Caco-2 (cell line): ENCODE data around the gene CNIH2. TPM values are rescaled to one million over a fixed set of nuclear protein-coding genes. Genes with fewer than 3 reads are reported as not detected.

ENCODE experiments used
- BruUV-seq: library from RNA; stranded (reverse); fragments of 400-500 nt; replicated peaks from 2 replicates; lab custom pipeline; 2021; lab: Mats Ljungman, UMichigan
- CTCF ChIA-PET: fragments of 300-600 bp; sonication (Branson Sonifier 250); formaldehyde crosslinking; loops from one replicate; lab custom pipeline; 2022; ENCODE audit warnings: antibody characterized with exemption; lab: Charles Lee
- POLR2A ChIA-PET: fragments of 300-600 bp; sonication (Branson Sonifier 250); formaldehyde crosslinking; loops from one replicate; lab custom pipeline; 2022; ENCODE audit warnings: antibody characterized with exemption; lab: Charles Lee
- DNase-seq, 2 experiments: peaks; one replicate each; pipeline versions ENCODE4 v3.0.0 to v3.0.0-alpha.2; 2020 to 2022
- H3K27me3 ChIP-seq: replicated peaks from 2 replicates; pipeline ENCODE4 v1.6.0; 2011; ENCODE audit warnings: low read length; ENCODE audit not compliant: control insufficient read depth, insufficient read depth
- H3K36me3 ChIP-seq: 2 replicates; pipeline ENCODE4 v1.5.1; 2011; ENCODE audit warnings: low read length; ENCODE audit not compliant: control insufficient read depth, insufficient read depth
- H3K4me1 ChIP-seq: fragments of 250-450 bp; sonication (Bioruptor Pico); 2 replicates; pipeline ENCODE4 v1.5.1; 2020; ENCODE audit warnings: mild to moderate bottlenecking
- H3K4me3 ChIP-seq: 2 replicates; pipeline ENCODE4 v1.5.1; 2011; ENCODE audit warnings: low read depth, mild to moderate bottlenecking, control low read depth, low read length
- H3K9me3 ChIP-seq: fragments of 250-450 bp; sonication (Bioruptor Pico); 2 replicates; pipeline ENCODE4 v1.5.1; 2020; ENCODE audit warnings: mild to moderate bottlenecking, moderate library complexity
- H3K27ac Mint-ChIP-seq: one replicate; pipeline ENCODE4 v1.8.0; 2022; ENCODE audit warnings: mixed read lengths; ENCODE audit not compliant: unreplicated experiment
- H3K27me3 Mint-ChIP-seq: one replicate; pipeline ENCODE4 v1.8.0; 2022; ENCODE audit warnings: mixed read lengths; ENCODE audit not compliant: insufficient read depth, unreplicated experiment
- H3K36me3 Mint-ChIP-seq: one replicate; pipeline ENCODE4 v1.8.0; 2022; ENCODE audit warnings: mild to moderate bottlenecking, mixed read lengths; ENCODE audit not compliant: insufficient read depth, unreplicated experiment
- H3K4me1 Mint-ChIP-seq: one replicate; pipeline ENCODE4 v1.8.0; 2022; ENCODE audit warnings: low read depth, mixed read lengths; ENCODE audit not compliant: unreplicated experiment
- H3K4me3 Mint-ChIP-seq: one replicate; pipeline ENCODE4 v1.8.0; 2022; ENCODE audit warnings: mild to moderate bottlenecking, moderate library complexity, mixed read lengths; ENCODE audit not compliant: unreplicated experiment
- H3K9me3 Mint-ChIP-seq: one replicate; pipeline ENCODE4 v1.8.0; 2022; ENCODE audit warnings: mixed read lengths; ENCODE audit not compliant: unreplicated experiment
- intact Hi-C: fragments of 100-400 bp; cut with micrococcal nuclease; formaldehyde crosslinking; loops from one replicate; pipeline ENCODE4 v1.10.0; 2022; ENCODE audit not compliant: unreplicated experiment
- total RNA-seq: library from RNA; stranded (reverse); gene quantifications from 2 replicates; pipeline ENCODE4 v1.2.3, GENCODE V29; 2022
- TF ChIP-seq, protein P1 (sequence below), 2 experiments: fragments of 200-600 bp in 1 of 2; IDR thresholded peaks; 1 replicate in 1 of 2; 2 replicates in 1 of 2; pipeline versions ENCODE4 v1.5.1 to v1.8.0; 2011 to 2022; ENCODE audit warnings: antibody characterized with exemption in 1 of 2, control low read depth in 1 of 2, inconsistent platforms in 1 of 2, low read depth in 1 of 2, low read length in 1 of 2, mild to moderate bottlenecking in 1 of 2, moderate library complexity in 1 of 2; ENCODE audit not compliant: insufficient read depth in 1 of 2, severe bottlenecking in 1 of 2, unreplicated experiment in 1 of 2

CNIH2 gene
- total RNA-seq, 1 experiment from 2014 or later: 6.1 TPM

DNA sequence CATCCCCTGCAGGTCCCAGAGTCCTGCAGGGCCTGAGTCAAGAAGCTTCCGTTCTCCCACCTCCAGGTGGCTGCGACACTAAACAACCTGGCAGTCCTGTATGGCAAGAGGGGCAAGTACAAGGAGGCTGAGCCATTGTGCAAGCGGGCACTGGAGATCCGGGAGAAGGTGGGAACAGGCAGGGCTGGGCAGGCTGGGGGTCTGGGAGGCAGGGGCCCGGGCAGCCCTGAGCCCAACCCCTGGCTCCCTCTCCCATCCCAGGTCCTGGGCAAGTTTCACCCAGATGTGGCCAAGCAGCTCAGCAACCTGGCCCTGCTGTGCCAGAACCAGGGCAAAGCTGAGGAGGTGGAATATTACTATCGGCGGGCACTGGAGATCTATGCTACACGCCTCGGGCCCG is 14.2 kb upstream of the CNIH2 start:
- Histone ChIP-seq H3K9me3 (no peaks in the 10 kb centered on the region), H3K4me3 (no peak overlapping the region), H3K27me3 (no peaks in the 10 kb centered on the region), H3K36me3 (no peaks in the 10 kb centered on the region), H3K4me1 (no peaks in the 10 kb centered on the region)
- intact Hi-C loops: no loop called here
- Mint-ChIP-seq H3K27me3 (no peaks in the 10 kb centered on the region), H3K4me3 (no peak overlapping the region), H3K4me1 (peaks cover 15% of the 10 kb centered on the region), H3K36me3 (peaks cover 58% of the 10 kb centered on the region), H3K9me3 (no peaks in the 10 kb centered on the region), H3K27ac (peak overlapping the region; percentile 32)
- TF ChIP-seq, protein P1, sequence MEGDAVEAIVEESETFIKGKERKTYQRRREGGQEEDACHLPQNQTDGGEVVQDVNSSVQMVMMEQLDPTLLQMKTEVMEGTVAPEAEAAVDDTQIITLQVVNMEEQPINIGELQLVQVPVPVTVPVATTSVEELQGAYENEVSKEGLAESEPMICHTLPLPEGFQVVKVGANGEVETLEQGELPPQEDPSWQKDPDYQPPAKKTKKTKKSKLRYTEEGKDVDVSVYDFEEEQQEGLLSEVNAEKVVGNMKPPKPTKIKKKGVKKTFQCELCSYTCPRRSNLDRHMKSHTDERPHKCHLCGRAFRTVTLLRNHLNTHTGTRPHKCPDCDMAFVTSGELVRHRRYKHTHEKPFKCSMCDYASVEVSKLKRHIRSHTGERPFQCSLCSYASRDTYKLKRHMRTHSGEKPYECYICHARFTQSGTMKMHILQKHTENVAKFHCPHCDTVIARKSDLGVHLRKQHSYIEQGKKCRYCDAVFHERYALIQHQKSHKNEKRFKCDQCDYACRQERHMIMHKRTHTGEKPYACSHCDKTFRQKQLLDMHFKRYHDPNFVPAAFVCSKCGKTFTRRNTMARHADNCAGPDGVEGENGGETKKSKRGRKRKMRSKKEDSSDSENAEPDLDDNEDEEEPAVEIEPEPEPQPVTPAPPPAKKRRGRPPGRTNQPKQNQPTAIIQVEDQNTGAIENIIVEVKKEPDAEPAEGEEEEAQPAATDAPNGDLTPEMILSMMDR (IDR thresholded peaks at IDR 0.05; ENCODE audit: insufficient read depth in 1 of 2, low read depth in 1 of 2, low read length in 1 of 2, severe bottlenecking in 1 of 2, unreplicated experiment in 1 of 2): no peak
- no TSS peak for BruUV-seq
- DNase-seq: no peak
- CTCF ChIA-PET: no interaction called here
- POLR2A ChIA-PET: no interaction called here

DNA sequence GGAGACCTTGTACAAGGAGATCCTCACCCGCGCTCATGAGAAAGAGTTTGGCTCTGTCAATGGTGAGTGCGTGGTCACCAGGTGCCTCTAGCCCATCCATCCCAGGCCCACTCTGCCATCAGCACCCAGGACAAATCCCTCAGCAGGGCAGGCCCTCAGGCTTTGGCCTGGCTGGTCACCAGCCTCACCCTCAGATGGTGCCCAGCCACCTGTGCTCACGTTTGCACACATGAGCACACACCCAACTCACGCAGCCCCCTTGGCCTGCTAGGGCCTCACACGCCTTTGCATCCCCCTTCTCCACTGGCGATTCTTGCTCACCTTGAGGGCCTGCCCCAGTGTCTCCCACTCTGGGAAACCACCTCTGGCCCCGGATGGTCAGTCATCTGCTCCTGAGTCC is 13.6 kb upstream of the CNIH2 start:
- Mint-ChIP-seq H3K36me3 (peaks cover 59% of the 10 kb centered on the region), H3K4me1 (peaks cover 9% of the 10 kb centered on the region), H3K27me3 (no peaks in the 10 kb centered on the region), H3K4me3 (no peak overlapping the region), H3K9me3 (no peaks in the 10 kb centered on the region), H3K27ac (no peak overlapping the region)
- POLR2A ChIA-PET: no interaction called here
- CTCF ChIA-PET: no interaction called here
- no peaks in the 10 kb centered on the region for H3K36me3 ChIP-seq
- TF ChIP-seq, protein P1 (IDR thresholded peaks at IDR 0.05; ENCODE audit: insufficient read depth in 1 of 2, low read depth in 1 of 2, low read length in 1 of 2, severe bottlenecking in 1 of 2, unreplicated experiment in 1 of 2): no peak
- DNase-seq: no peak
- H3K9me3 ChIP-seq: no peaks in the 10 kb centered on the region
- H3K4me3 ChIP-seq: no peak overlapping the region
- BruUV-seq: no TSS peak
- H3K4me1 ChIP-seq: no peaks in the 10 kb centered on the region
- intact Hi-C loops: no loop called here
- H3K27me3 ChIP-seq: no peaks in the 10 kb centered on the region

DNA sequence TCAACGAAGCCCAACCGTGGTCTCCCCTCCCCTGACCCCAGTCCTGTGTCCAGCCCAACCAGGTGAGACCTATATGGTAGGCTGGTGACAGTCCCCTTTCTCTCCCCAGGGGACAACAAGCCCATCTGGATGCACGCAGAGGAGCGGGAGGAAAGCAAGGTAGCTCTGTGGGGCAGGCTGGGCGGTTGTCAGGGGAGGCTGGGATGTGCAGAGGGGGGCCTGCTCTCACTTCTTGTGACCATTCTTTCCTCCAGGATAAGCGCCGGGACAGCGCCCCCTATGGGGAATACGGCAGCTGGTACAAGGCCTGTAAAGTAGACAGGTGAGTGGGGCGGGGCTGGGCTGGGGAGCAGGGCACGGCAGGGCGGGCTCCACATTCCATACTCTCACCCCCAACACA is 13.1 kb upstream of the CNIH2 start:
- H3K4me3 Mint-ChIP-seq: no peak overlapping the region
- peaks cover 8% of the 10 kb centered on the region for H3K4me1 Mint-ChIP-seq
- no peaks in the 10 kb centered on the region for H3K9me3 Mint-ChIP-seq
- ChIA-PET CTCF (interaction anchor here (0.5 kb wide), 1 partner anchor 122 kb away, joined by 3 read pairs; no protein-coding TSS in a partner anchor), POLR2A (no interaction called here)
- H3K27me3 ChIP-seq: no peaks in the 10 kb centered on the region
- H3K36me3 Mint-ChIP-seq: peaks cover 55% of the 10 kb centered on the region
- H3K4me3 ChIP-seq: no peak overlapping the region
- H3K27ac Mint-ChIP-seq: no peak overlapping the region
- H3K4me1 ChIP-seq: no peaks in the 10 kb centered on the region
- H3K27me3 Mint-ChIP-seq: no peaks in the 10 kb centered on the region
- no peaks in the 10 kb centered on the region for H3K9me3 ChIP-seq
- TF ChIP-seq, protein P1 (IDR thresholded peaks at IDR 0.05; ENCODE audit: insufficient read depth in 1 of 2, low read depth in 1 of 2, low read length in 1 of 2, severe bottlenecking in 1 of 2, unreplicated experiment in 1 of 2): peak; percentile 21 to 28
- no TSS peak for BruUV-seq
- intact Hi-C loops: no loop called here
- DNase-seq: peak in 1 of 2 experiments; percentile 47
- H3K36me3 ChIP-seq: no peaks in the 10 kb centered on the region
